ENCODE results near the gene CTNNA2.

CTNNA2 gene

DNA sequence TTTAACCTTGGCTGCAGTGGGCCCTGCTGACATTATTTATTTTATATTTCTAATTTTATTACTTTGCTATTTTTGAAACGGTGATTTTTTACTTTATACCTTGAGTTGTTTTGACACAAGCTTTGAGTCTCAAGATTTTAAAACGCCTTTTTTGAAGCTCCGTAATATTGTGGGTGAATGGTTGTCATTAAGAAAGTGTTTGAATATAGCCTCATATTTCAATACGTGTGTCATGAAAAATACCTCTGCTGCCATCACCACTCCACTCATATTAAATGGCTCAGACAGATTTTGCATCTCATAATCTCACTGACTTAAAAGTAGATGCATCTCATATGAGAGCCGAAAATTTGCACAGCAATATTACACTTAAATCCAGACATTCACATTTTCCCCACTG is 106.6 kb downstream of the CTNNA2 start:
- DNase-seq = no peak

- no peak for DNase-seq
Measured at GRCh38 chr2:79619976-79620375, 107.1 kb downstream of the CTNNA2 start.

- DNase-seq = no peak
Measured at GRCh38 chr2:79620679-79621078, 107.8 kb downstream of the CTNNA2 start.

DNA sequence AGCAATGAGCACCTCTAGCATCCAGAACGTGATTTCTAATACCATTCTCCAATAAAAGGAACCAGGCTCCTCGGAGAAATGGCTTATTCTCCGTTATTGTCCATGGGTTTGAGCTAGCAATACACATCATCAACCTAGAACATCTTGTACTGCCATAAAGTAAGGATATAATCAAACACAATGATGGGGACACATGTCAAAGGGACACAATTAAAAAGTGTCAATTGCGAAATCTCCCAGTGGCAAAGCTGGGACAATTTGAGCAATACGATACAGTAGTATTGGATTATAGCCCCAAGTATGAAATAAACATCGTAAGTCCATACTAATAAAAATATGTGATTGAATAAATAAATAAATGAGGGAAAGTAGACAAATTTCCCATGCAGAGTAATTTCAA is 108.4 kb downstream of the CTNNA2 start:
- no peak for DNase-seq

DNA sequence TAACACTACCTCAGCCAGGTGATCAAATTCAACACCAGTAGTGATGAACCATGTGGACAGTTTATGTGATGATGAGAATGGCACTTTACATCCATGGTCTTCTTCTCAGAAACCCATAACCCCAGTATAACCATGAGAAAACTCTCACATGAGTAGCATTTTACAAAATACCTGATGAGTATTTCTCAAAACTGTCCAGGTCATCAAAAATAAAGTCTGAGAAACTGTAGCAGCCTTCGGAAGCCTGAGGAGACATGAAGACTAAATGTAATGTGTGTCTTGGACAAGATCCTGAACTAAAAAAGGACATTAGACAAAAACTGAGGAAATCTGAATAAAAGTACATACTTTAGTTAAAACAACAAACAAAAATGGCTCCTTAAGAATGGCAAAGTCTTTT is 108.9 kb downstream of the CTNNA2 start:
- no peak for DNase-seq

GRCh38 chr2:79622508-79622907 is 109.7 kb downstream of the CTNNA2 start:
- DNase-seq = no peak

DNA sequence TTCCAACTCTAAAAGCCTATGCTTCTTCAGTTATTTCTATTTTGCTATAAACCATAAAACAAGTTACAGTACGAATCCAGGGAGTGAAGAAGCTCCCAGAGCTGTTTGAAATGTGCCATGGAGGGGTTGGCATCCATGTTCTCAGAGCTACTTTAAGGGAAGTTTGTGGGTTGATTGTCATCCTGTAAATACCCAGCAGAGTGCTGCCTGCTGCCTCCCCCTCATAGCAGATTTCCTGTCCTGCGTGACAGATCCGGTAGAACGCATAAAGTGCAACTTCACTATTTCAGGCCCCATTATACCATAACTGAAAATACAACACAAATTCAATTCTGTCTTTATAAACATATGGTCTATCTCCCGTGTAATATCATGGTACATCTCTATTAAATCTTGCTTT is 114.4 kb downstream of the CTNNA2 start:
- DNase-seq = no peak

DNA sequence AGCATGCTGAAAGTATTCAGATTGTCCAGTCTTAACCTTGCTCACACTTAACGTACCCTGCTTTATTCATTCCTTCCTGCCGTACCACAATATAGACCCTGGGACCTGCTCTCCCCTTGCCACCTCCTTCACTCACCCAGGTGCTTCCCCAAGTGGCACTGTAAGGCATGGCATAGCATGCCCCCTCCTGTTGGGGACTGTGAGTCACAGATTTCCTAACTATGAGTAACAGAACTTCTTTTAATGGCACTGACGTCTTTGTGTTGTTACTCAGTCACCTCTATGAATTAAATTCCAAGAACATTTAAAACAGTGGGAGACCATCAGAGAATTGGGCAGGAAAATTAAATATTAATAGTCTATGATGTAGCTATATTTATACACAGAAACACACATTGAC is 117.2 kb downstream of the CTNNA2 start:
- DNase-seq = no peak

- DNase-seq = no peak
Measured at GRCh38 chr2:79630972-79631557, 118.2 kb downstream of the CTNNA2 start.

GRCh38 chr2:79638410-79638809 is 125.6 kb downstream of the CTNNA2 start:
- no peak for DNase-seq

DNA sequence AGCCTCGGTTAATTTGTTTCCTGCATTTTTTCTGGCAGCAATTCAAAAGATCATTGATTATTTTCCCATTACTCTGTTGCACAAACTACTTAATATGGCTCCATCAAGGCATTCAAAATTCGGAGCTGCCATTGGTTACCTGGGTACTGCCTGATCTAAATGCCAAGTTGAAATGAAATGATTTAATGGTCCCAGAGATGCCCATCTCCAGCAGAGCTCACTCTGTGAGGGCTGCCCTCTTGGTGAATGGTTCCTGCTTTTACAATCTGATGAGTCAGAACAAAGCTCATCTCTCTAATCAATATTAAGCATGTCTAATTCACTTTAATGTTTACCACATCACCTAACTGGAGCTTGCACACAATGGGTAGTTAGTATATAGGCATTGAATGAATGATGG is 126.1 kb downstream of the CTNNA2 start:
- DNase-seq = no peak

DNA sequence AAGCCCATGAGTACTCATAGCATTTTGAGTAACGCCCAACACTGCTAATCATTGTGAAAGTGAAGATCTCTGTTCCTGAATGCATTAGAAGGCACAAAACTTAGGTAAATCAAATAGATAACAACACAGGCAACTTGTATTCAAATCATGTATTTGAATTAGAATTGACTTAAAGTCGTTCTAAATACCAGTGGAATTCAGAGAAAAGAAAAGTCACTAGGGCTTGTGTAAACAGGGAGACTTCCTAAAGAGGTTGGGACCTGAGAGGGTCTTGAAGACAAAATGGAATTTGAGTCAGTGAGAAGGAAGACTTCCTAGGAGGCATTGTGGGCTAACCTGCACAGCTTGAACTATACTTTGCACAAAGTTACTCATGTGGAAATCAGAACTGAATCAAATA is 127.2 kb downstream of the CTNNA2 start:
- no peak for DNase-seq

GRCh38 chr2:79649531-79649930 is 136.7 kb downstream of the CTNNA2 start:
- no peak for DNase-seq

DNA sequence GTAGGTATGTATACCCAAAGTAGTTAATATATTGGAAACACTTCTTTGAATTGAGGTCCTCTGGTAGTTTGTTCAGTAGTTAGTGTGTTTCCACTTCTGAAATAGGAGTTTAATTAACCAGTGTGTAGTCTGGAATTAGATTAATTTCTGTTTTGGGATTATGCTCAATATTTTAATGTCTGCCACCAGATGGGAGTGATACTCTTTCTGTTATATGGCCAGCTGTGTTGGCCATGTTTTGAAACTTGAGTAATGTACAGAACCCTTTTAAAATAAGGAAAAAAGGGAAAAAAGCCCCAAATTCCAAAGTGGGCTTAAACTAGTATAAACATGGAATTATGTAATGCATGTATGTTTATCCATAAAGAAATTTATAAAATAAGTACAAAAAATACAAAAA is 147.7 kb downstream of the CTNNA2 start:
- DNase-seq = no peak

DNA sequence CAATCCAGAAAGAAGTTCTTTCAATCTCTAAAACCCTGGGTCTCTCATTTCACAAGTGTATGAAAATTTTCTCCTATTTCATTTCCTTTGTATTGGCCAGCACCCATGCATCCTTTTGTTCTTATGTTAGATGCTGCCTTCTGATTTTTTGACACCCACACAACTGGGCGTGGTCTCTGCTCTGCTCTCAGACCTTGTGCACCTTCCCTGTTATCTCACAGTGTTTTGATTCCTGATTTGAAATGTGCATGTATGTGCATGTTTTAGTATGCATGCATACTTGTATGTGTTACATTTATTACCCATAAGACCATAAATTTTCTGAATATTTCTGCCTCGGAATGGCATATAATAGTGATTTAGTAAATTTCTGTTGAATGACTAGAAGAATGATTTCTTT is 152.2 kb downstream of the CTNNA2 start:
- no peak for DNase-seq

DNA sequence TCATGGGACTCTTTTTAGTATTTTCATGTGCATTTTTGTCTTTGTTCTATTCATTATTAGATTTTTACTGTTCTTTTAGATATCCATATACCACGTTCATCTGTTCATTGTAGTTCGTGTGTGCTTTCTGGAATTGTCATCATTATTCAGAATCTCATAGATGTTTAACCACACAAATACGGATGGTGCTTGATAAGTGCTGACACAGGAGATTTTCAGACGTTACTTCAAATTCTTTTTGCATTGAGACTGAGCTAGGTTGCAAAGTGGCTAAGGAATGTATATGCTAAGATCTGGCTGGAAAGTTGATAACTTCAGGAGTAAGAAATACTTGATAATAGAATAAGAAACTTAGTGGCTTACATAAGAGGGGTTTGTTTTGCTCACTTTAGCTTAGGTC is 153.6 kb downstream of the CTNNA2 start:
- no peak for DNase-seq

DNA sequence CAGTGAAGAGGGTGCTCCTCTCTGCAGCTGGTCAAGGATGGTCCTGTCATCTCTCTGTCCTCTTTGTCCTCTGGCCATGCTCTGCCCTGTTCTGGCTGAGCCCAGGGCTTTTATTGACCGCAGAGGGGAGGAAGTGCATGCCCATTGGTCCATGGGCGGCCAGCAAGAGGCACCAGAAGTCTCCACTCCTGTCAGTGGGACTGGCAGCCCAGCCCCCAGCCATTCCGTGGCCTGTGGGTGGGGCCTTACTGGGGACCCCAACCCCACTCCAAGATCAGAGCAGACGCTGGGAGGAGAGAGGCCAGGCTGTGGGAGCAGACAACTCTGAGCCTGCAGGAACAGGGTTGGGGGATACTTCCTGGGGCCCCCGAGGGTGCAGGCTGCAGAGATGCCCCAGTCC is 156.9 kb downstream of the CTNNA2 start:
- DNase-seq = no peak

GRCh38 chr2:79670198-79670597 is 157.3 kb downstream of the CTNNA2 start:
- DNase-seq = no peak

GRCh38 chr2:79686884-79687283 is 174.0 kb downstream of the CTNNA2 start:
- DNase-seq = no peak

DNA sequence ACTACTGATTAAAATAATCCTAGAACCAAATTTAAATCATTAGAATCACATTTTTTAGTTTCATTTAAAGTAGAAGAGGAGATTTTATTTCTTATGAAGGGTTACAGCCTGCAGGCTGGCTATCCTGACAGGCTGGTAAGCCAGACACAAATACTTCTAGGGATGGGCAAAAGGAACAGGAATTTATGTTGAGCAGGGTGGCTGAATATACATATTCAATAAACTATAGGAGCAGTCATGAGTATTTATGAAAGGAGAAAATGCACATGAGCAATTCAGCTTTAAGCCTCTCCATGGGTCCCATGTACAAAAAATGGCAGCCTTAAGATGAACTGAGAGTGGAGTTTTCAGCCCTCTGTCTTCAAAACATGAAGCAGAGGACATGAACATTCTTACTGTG is 182.4 kb downstream of the CTNNA2 start:
- DNase-seq = no peak

DNA sequence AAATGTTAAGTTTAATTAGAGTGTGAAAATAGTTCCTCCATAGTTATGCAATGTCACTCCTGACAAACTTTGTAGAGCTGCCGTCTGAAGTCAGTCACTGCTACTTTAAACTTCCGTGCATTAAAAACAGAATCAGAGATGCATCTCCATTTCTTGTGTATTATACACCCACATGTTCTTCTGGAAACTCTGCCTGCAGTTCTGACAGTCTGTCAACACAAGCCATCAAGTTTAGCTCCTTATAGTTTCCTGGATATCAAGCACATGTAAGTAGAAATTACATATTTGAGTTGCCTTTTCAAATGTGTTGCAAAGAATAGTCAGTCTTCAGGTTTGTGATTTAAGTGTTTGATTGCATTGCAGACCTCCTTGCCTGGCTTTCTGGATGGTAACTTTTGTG is 184.3 kb downstream of the CTNNA2 start:
- no peak for DNase-seq

GRCh38 chr2:79700651-79701050 is 187.8 kb downstream of the CTNNA2 start:
- no peak for DNase-seq

GRCh38 chr2:79702905-79703304 is 190.1 kb downstream of the CTNNA2 start:
- DNase-seq = no peak

DNA sequence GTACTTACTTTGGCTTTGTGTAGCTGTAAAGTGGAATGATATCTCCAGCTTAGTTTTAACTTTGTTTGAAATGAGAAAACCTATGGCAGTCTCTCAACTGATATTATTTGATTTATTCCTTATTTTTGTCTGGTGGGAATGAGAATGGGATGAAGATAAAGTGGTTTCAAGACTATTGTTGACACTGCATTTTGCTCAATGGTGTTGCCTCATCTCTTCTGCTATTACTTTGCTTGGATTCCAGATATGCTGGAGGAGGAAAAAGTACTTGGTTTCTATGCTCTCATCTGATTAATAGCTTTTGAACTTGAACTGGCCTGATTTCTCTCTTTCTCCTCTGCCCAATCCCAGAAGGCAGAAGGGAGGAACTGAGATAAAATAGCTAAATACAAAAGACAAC is 198.2 kb downstream of the CTNNA2 start:
- DNase-seq = no peak

GRCh38 chr2:79713131-79713785 is 200.4 kb downstream of the CTNNA2 start:
- DNase-seq = no peak

Data from NCI-H1694 (cell line).